HG02588 (cell line): ENCODE measurements around the gene MMP13.
"Not testable (repeated sequence)": the region's sequence is repeated elsewhere in the genome, so short reads cannot be mapped to it uniquely, and the experiment has no call there.

Experiments
- ATAC-seq: cut with Tn5 transposase; IDR thresholded peaks from one replicate; pipeline ENCODE4 v1.9.1; 2021; ENCODE audit warnings: mild to moderate bottlenecking, moderate library complexity; ENCODE audit not compliant: unreplicated experiment

Gene MMP13

DNA sequence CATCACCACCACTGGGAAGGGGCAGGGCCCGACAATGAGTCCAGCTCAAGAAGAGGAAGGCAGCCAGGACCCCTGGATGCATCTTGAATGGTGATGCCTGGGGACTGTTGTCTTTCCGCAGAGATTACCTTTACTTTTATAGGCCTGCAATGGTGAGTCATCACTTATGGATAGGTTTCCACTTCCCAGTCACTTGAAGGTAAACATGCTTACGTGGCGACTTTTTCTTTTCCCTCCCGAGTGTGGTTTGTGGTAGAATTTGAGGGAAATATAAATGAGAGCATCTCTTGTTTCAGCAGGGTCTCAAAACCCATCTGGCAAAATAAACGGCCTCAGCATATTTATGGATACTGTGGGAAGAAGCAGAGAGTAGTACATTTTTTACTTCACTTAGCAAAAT, at the start of gene MMP13:
Gene MMP13, minus strand, starts transcription at position 109 of the 400 bp plus-strand sequence. Its CDS starts 27 bp downstream, at position 82.
- no peak for ATAC-seq

- ATAC-seq = not testable (repeated sequence)
These were observed 48.7 kb upstream of the MMP13 start for GRCh38 chr11:103004234-103004633.

GRCh38 chr11:102994105-102994504, 38.6 kb upstream of the MMP13 start:
- ATAC-seq = no peak

DNA sequence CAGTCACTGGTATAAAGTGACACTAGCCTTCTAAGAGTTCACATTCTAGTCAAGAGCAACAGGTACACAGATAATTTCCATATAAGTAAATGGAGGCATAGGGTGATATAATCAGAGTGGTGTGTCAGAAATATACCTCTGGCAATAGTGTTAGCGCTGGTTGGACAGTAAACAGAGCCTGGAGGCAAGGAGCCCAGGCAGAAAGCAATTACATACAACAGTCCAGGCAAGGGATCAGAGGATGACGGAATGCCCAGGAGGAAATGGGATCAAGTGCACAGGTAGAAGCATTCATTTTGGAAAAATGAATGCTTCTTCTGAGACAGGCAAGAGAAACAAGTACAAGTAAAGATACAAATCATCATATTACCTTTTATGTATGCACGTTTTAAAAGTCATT, 36.2 kb upstream of the MMP13 start:
- no peak for ATAC-seq

DNA sequence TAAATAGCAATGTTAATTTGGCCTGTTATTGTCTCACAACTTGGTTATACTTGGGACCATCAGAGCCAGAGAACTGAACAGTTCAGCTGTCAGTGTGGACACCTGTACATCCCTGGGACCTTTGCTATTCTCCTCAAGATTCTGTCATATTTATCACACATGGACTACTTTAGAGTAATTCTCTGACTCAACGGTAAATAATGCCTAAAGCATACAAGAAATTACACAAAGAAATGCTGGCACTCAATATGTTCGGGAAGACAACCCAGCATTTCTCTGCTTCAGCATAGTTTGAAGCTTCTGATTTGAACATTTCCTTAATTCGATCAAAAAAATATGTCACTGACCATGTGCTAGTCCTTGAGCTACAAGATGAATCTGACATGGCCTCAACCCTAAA, 34.6 kb upstream of the MMP13 start:
- ATAC-seq = no peak

DNA sequence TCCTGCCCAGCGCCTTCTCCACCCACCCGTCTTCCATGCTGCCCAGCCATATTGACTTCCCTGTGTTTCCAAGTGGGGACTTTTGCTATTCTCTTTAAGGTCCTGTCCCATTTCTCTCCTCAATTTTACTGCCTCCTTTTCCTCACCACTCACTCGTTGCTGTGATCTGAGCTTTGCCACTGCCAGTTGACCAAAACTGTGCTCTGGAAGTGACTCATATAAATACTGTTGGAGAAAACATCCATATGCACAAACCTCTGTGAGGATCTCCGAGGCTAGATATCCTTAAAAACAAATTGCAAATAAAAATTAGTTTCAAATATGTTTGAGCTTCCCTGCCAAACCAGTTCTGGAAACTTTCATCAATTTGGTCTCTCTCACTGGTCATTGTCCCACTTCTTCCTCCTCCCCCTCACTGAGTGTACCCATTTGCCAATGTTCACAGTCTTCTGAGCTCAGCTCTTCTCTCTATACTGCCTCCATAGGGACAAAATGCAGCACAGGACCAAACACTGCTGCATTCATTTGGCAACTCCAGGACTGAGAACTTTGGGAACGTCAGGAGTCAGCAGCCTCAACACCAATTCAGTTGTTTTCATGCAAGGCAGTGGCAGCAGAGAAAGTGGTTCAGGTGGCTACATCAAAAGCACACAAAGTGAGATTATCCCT, 34.0 kb upstream of the MMP13 start:
- no peak for ATAC-seq

GRCh38 chr11:102986815-102987214, 31.3 kb upstream of the MMP13 start:
- no peak for ATAC-seq

GRCh38 chr11:102985850-102986249, 30.3 kb upstream of the MMP13 start:
- ATAC-seq = no peak

- no peak for ATAC-seq
These were observed 28.0 kb upstream of the MMP13 start for GRCh38 chr11:102983486-102983885.

DNA sequence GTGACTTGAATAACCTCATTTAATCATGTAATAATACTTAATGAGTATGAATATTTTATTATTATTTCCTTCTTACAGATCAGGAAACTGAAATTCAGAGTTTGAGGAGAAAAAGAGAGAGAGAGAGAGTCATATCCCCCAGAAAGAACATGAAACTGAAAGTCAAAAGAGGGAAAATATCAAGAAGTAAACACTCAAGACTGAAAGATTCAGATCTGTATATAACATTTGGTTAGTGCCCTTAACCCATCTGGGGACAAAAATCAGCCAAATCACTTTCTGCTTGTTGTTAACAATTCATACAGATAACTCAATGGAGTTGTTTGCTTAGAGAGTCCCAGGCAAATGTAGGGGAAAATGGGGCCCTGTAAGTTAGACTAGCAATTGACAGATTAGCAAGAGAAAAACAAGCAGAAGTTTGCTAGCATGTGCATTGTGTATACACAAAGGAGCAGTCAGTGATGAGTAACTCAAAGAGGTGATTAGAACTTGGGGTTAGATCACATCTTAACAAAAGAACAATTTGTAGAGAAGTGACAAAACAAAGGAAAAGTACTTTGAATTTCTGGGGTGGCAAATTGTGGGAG, 25.9 kb upstream of the MMP13 start:
- ATAC-seq = peak; percentile 69

DNA sequence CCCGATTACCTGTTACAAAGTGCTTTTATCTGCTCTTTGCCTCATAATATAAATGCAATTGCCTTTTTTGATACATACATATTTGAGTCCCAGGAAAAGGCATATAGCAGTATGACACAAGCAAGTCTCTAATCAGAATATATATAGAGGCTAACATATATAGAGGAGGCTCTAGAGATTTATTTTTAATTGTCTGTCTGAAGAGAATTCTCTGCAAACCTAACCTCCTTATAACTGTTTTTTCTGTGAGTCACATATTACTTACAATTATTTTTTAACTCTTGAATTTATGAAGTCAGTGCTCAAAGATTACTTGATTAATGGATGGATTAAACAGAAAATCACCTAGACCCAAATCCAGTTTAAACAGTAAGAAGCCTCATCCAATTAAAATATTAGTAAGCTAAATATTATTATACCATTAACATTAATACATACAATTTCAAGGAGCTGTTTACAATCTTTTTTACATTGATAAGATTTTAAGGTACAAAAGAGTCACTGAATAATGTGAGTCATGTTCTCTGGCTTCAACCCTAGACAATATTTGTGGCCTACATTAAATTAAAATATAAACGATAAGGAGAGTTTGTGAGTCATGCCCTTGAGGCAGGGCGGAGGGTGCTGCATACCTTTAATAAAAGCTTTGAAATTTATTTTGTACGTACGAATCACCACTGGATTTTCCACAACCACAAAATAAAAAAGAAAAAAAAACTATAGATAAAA, 19.2 kb upstream of the MMP13 start:
- no peak for ATAC-seq

GRCh38 chr11:102973698-102974097, 18.2 kb upstream of the MMP13 start:
- not testable (repeated sequence) for ATAC-seq

GRCh38 chr11:102972853-102973252, 17.3 kb upstream of the MMP13 start:
- ATAC-seq = no peak

DNA sequence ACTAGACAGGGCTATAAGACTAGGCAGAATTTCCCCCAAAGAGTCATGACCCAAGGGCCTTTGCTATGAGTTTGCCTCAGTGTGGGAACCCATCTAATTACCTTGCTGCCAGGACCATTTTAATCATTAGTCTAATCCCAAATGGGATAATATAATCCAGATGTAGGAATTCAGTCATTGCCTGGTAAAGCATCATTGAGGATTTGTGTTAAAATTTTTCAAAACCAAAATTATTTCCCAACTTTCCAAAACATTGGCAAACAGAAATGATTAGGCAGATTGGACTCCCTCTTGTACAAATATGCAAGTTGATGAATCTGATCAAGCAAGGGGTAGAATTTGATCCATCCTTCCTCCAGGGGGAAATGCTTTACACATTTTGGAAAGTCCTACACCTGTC, 16.2 kb upstream of the MMP13 start:
- no peak for ATAC-seq

- no peak for ATAC-seq
These were observed 12.0 kb upstream of the MMP13 start for GRCh38 chr11:102967497-102967896.

GRCh38 chr11:102966011-102966410, 10.5 kb upstream of the MMP13 start:
- no peak for ATAC-seq

GRCh38 chr11:102964867-102965266, 9.3 kb upstream of the MMP13 start:
- no peak for ATAC-seq

GRCh38 chr11:102957953-102958352, 2.4 kb upstream of the MMP13 start:
- ATAC-seq = no peak

GRCh38 chr11:102950622-102951081, 4.9 kb downstream of the MMP13 start:
- ATAC-seq = no peak

DNA sequence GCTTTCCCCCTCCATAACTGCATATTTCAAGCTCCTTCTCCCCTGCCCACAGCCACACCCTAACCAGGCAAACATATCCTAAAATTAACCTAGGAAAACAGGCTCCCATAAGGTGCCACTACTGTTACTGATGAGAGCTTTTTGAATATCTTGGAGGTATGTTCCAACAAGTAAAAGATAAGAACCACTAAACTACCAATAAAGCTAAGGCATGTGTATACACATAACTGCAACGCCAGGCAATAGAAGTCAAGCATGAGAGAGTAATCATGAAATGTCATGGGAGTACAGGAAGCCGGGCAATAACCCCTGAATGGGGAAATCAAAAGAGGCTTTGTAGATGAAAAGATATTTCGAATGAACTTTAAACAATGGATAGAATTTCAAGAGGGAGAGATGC, 9.3 kb downstream of the MMP13 start:
- ATAC-seq = no peak

- ATAC-seq = peak; percentile 76
These were observed 14.6 kb downstream of the MMP13 start for GRCh38 chr11:102940714-102941588.
